GM21360 (cell line): ENCODE results near the gene PGLYRP4.
"Not testable (repeated sequence)": the region's sequence is repeated elsewhere in the genome, so short reads cannot be mapped to it uniquely, and the experiment has no call there.

ENCODE experiments used
- ATAC-seq: cut with Tn5 transposase; IDR thresholded peaks from one replicate; pipeline ENCODE4 v1.9.1; 2021; ENCODE audit warnings: mild to moderate bottlenecking, moderate library complexity; ENCODE audit not compliant: unreplicated experiment

PGLYRP4 gene

DNA sequence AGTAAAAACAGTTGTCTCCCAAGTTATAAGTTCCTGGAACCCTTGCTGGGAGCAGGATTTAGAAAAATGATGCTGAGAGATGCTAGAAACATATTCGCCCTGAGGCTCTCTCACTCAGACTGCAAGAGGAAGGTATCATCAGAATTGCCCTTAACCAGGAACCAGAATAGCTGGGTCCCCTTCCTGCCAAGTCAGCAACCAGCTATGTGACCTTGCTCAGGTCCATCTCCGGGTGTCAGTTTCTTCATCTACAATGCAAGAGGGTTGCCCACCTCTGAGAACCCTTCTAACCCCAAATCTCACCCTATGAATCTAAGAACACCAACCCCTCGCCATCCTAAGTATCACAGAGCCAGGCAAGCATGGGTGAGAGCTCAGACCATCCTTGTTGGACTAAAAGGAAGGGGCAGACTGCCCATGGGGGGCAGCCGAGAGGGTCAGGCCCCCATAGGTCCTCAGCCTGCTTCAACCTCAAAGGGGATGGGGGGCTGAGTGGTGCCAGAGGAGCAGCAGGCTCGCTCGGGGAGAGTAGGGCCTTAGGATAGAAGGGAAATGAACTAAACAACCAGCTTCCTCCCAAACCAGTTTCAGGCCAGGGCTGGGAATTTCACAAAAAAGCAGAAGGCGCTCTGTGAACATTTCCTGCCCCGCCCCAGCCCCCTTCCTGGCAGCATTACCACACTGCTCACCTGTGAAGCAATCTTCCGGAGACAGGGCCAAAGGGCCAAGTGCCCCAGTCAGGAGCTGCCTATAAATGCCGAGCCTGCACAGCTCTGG, 8.6 kb upstream of the PGLYRP4 start:
- no peak for ATAC-seq

DNA sequence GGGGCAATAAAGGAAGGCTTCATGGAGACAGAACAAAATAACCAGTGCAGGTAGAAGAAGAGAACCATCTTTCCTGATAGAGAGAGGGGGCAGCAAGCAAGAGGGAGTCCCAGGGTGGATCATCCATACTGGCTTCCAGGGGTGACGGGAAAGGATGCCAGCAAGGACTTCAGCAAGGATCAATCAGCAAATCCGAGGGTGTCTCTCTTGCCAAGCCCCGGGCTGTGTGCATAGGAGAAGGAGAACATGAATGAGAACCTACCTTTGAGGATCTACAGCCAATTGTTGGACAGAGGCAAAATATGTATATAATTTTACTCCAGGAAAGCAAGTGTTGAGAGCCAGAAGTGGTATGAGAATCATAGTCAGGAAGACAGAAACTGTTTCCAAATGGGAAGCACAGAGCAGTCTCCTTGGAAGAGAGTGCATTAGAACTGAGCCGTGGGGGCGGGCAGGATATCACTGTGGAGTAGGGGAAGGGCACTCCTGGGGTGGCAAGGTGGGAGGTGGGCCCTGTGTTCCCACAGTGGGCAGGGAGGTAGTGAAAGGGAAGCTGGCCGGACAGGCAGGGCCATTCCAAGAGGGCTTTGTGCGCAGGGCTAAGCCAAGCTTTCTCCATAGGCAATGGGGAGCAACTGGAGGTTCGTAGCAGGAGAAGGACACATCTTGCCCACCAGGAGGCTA, 7.9 kb upstream of the PGLYRP4 start:
- no peak for ATAC-seq

DNA sequence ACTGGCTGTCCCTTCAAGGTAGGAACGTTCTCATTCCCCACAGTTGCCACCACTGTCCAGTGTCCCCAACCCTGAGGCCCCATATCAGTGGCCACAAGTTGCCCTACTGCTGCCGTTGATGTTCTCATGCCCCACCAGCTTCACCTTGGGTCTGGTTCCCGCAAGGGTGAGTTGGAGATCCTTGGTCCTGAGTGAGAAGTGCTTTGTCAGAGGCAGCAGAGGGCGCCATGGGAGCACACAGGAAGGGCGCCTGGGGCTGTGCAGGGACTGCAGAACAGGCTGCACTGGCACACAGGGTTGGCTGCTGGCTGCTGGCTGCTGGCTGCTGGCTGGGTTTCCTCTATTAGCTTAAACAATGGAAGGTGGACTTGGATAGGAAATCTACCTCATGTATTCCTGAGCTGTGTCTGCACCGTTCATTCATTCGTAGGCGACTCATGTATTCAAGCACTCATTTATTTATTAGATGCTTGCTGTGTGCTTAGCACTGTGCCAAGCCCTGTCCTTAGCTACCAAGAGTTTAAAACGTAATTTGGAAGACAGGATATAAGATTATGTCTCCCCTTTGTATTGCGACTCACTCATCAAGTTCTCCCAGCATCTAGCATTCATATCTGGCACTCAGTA, 6.9 kb upstream of the PGLYRP4 start:
- ATAC-seq = no peak

DNA sequence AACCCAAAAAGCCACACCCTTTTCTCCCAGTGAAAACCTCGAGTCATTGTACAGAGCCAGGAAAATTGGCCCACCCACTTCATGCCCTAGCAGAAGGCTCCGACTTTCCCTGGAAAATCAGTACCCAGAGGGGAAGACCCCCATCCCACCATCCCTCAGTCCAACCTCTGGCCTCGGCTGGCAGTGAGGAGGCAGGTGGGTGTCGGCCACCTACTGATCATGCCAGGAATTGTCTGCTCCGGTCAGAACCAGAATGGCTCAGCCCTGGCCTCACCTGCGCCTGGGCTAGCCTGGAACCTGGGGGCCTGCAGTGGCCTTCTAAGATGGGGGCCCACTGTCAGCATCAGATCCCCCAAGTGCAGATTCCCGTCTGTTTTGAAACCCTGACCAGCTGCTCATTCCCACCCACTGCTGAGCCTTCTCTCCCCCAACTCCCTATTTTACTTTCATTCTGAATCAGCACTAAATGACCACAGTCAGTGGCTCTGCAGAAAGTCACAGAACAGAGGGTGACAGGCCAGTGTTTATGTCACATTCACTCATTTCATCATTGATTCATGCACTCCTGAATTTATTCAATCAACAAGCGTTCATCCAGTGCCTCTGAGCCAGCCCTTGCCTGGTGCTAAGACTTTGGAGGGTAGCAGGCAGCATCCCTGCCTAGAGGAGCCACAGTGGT, 6.0 kb upstream of the PGLYRP4 start:
- ATAC-seq = no peak

DNA sequence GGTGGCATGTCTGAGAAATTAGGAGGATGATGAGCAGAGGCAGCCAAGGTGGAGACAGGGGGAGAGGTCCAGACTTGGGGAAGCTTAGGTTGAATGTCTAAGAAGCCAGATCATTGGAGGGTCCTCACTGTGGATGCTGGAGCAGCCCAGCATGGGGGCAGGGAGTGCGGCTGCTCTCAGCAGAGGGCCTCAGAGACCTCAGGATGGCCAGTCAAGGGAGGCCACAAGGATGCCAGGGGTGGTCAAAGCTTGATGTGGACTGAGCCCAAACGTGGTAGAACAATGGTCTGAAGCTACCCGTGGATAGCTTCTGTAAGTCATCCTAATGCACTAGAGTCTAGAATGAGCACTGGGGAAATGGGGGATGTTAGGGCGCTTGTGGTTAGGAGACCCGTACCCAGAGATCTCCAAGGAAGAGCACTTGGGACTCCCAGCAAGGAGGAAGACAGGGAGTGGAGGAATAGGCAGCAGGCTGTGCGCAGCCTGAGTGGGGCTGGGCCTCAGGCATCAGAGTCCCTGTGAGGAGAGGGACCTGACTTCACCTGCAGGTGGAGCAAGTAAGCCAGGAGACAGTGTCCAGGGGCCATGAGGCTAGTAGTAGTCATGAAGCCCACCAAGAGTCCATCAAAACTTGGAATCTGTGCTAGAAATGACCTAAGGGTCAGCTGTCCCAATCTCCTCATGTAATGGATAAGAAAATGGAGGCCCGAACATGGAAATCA, 4.7 kb upstream of the PGLYRP4 start:
- no peak for ATAC-seq

DNA sequence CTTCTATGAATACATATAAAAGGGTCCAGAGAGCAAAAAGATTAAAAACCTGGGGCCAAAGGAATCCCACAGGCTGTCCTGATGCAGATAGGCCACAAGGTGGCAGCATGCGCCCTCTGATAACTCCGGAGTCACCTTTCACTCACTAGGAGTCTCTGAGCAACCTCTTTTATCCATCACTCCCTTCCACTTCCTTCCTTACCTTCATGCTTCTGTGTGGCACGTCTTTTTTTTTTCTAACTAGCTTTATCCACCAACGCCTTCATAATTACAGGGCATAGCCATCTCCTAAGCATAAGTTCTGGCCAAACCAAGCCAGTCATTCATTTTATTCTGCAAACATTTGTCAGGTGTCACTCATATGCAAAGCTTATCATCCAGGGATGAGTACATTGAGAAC, 3.9 kb upstream of the PGLYRP4 start:
- ATAC-seq = no peak

DNA sequence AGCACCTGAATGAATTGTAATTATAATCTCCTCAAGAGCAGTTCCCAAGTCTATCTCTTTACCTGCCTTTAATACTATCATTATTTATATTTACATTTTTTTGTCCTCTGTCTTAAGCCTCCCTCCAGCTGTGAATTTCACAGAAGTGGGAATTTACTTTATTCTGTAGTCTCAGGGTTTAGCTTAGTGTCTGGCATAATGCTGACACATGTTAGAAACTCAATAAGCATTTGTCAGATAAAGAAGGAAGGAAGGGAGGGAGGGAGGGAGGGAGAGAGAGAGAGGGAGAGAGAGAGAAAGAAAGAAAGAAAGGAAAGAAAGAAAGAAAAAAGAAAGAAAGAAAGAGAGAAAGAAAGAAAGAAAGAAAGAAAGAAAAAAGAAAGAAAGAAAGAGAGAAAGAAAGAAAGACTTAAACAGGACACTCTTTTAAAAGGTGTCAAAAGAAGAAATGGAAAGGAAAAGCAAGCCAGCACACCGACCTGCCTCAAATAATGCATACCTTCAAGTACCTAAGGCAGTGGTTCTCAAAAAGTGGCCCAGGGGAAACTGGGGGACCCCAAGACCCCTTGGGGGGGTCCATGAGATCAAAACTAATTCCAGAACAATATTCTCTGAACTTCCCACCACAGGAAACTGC, 1.8 kb upstream of the PGLYRP4 start:
- ATAC-seq = no peak

DNA sequence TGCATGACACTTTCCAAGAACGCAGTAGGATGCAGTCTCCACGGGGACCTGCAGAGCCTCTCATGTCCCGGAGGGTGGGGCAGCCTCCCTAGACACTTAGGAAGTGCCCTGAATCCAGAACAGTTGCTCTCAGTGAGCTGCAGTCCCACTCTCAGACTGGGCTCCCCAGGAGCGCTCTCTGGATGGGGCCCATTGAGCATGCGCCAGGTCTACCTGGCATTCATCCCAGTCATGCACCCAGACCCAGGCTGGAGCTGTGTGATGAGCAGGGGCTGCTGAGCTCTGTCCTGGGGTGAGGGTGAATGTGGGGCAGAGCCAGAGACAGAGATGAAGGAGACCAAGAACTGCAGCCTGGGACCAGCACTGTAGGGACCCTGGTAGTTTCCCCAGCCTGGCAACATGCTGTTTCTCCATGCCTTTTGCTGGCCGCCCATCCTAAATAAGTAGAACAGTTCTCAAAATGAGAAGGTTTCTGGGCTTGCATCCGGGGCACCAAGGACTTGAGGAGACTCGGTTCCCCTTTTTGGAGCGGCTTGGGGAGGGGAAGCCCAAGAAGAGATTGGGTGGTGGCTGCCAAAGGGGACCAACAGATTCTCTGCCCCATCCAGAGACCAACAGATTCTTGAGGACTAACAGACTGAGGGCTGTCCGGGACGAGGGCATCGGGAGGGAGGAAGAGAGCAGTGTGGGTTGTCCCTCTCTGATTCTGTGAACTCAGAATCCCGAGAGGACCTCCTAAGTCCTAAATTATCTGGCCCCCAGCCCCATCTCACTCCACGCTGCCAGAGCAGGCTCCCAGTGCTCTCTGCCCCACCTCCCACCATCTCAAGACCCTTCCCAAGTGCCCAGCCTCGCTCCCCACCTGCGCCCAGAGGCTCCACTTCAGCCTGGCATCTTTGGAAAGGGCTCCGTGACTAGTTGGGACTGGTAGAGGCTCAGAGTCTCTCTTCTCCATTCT, 1.0 kb upstream of the PGLYRP4 start:
- ATAC-seq = no peak

DNA sequence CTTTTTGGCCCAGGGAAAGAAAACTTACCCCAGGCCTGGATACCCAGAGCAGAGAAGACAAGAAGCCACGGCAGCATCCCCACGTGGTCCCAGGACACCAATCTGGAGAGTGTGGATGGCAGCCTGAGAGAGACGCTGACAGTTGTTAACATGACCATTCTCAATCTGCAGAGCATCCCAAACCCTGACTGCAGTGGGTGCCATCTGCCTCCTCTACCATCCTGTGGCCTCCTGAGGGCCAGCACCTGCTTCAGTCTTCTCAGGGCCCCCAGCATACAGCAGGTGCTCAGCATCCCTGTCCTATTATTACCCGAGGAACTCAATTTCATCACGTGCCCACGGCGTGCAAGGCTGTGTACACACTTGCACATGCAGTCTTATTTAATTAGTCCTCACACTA, 785 bp downstream of the PGLYRP4 start:
- no peak for ATAC-seq

DNA sequence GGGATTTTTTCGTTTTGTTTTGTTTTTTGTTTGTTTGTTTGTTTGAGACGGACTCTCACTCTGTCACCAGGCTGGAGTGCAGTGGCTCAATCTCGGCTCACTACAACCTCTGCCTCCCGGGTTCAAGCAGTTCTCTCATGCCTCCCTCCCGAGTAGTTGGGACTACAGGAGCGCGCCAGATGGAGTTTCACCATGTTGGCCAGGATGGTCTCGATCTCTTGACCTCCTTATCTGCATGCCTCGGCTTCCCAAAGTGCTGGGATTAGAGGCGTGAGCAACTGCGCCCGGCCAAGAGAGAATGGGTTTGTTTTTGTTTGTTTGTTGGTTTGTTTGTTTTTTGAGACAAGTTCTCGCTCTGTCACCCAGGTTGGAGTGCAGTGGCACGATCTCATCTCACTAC, 1.6 kb downstream of the PGLYRP4 start:
- ATAC-seq = not testable (repeated sequence)

DNA sequence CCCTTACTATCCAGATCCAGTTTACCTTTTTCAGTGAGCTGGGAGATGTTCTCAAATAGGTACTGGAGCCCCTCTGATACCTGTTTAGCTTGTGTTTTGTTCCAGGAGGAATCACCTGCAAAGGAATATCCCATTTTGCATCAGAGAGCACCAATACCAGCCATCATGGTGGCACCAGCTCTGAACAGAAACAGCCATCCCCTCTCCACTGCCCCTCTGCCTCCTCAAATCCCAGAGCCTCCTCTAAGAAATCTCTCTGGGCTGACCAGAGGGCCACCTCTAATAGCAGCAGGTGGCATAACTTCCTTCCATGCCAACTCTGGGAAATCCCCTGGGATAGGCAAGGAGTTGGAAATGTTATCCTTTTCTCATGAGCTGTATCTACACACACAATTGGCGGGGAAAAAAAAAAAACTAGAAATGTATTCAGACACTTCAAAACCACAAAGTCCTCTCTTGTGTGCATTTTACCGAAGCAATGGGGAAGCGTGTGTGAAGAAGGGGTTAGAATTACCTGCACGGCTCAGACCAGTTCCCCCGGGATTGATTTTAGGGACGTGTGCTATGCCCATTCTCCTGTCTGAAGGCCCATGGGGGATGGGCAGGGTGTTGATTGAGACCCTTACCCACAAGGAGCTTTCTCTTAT, 2.4 kb downstream of the PGLYRP4 start:
- no peak for ATAC-seq

DNA sequence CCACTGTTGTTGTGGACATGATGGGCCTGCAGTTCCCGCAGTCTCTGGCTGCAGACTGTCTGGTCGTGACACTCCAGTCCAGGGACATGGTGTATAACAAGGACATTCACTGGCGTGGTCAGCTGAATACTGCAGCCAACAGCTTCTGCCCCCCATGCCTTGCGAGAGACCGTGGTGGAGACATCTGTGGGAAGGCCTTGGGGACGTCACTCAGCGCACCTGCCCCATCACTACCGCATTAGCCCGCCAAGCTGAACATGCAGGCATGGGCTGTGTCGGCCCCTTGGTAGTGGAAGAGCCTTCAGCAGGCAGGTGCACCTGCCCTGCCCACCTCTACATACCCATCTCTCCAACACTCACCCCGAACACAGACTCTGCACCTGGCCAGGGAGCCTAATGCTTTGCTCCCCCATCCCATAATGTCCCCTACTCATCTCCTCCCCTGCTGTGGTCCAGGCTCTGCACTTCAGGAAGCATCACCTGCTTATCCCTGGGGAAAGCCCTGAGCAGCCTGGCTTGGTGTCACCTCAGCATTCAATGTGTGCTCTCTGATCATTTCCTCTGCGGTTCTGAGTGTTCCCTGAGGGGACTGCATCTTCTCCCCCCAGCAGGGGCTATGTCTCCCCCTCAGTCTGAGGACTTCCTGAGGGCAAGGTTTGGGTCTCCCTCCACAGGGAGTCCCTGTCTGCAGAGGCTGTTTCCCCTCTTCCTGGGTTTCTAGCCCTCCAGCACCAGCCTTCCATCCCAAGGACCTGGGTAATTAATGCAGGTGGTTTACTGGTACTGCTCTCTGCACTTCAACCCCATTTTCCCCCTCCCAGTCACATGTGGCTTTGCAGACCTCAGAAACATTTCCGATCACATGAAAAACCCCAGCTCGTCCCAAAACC, 3.2 kb downstream of the PGLYRP4 start:
- ATAC-seq = no peak

DNA sequence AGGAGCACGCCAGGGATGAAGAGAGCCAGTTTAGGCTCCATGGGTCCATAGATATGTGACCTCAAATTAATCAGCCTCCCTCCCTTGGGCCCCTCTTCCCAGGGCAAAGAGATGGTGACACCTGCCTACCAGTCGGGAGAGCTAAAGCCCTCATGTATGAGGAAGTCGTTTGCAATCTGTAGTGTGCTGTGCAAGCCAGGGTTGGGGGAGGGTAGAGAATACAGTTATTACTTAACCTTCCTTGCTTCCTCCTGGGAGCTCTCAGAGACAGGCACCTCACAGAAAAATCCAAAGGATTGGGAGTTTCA, 4.0 kb downstream of the PGLYRP4 start:
- no peak for ATAC-seq

DNA sequence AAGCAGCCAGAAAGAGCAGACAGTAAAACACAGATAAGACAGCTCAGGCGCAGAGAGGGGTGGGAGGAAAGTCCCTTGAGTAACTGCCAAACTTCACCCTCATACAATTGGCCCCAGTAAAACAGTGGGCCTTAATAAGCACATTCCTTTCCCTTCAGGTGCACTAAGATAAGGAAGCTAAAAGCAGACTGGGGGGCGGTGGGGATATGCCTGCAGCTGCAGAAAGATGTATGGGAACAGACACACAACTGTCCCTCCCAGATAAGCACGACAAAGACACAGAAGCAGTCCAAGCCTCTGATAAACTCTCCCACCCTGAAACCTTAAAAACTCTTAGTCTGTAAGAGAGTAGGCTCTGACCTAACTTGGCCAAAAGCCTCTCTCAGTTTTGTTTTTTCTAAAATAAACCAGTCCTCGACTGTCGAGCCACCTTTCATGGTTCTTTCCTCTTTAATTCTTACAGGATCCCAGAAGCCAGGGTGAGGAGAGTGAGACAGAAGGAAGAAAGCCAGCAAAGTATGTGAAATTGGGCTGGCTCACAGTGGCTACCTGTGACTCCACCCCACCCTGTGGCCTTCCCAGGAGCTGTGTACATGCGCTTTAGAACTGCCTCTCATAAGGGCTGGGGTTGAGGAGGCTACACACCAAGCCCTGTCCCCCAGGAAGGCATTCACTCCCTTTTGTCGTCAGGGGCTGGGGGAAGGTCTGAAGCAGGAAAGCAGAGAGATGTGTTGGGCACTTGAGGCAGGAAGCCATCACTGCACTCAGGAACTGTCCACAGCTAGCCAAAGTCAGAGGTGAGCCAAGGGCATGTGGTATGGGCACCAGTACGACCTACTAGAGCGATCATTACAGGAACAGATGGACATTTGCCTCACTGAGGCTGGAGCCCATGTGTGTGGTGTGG, 4.6 kb downstream of the PGLYRP4 start:
- ATAC-seq = no peak

DNA sequence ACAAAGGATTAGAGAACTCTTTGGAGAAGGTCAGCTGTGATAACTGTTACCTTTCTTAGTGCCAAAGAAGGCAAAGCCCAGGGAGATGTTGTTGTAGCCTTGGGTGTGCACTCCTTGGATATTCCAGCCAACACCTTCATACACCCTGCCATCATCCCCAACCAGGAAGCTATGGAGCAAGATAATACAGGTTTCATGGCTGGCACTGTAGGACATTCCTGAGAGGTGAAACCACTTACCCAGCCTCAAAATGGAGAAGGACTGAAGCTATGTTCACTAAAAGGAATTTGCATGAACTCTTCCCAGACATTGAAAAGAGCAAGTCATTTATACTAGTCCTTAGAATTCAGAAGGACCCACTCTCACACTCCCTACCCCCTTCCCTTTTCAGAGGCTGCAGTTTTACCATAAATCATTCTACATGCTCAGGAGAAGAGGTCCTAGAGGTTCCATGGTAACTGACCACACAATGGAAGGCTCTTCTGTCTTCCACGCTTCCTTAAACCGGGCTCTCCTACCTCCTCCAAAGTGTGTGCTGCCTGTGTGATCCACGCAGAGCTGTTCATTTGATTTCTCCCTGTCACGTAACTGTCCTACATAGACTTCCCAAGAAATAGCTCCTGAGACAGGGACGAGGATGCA, 5.5 kb downstream of the PGLYRP4 start:
- ATAC-seq = no peak

DNA sequence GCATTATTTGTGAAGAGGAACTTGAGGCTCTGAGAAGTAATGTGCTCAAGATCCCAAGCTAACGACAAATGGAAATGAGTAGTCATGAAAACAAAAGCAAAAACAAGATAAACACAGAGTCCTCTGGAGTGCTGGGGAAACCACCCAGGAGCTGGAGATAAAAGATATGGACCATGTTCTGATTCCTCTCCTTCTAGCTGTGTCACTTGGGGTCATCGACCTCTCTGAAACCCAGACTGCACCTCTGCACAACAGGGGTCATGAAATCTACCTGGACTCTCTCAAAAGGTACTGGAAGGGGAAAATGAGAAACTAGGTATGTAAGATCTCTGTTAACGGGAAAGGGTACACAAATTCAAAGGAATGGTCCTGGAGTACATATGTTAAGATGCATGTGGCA, 6.5 kb downstream of the PGLYRP4 start:
- no peak for ATAC-seq
